ENCODE measurements around the gene RASA1.

RASA1 gene

DNA sequence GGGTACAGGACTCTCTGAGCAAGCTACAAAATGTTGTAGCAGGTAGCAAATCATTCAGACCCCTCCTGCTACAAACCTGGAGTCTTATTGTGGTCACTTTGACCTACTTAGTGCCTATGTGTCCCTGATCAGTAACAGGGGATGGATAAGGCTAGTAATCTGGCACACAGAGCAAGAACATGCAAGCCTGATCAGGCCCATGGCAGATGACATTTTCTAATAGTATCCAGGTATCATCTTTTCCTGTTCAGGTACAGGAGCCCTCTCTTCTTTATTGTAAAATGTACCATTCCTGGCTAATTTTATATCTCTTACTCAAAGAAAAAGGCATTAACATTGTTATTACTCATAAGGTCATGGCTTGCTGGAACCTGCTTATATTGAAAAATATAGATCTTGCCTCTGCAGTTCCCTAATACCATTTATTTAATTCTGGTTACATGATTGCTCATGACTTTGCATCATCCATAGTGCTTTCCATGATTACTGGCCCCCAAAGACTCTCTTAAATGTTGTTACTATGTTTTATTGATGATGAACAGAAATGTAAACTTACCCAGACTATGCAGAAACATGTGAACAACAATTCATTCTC is 163.3 kb downstream of the RASA1 start:
- FAIRE-seq, result no peak
- TF ChIP-seq, protein P1, sequence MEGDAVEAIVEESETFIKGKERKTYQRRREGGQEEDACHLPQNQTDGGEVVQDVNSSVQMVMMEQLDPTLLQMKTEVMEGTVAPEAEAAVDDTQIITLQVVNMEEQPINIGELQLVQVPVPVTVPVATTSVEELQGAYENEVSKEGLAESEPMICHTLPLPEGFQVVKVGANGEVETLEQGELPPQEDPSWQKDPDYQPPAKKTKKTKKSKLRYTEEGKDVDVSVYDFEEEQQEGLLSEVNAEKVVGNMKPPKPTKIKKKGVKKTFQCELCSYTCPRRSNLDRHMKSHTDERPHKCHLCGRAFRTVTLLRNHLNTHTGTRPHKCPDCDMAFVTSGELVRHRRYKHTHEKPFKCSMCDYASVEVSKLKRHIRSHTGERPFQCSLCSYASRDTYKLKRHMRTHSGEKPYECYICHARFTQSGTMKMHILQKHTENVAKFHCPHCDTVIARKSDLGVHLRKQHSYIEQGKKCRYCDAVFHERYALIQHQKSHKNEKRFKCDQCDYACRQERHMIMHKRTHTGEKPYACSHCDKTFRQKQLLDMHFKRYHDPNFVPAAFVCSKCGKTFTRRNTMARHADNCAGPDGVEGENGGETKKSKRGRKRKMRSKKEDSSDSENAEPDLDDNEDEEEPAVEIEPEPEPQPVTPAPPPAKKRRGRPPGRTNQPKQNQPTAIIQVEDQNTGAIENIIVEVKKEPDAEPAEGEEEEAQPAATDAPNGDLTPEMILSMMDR (IDR thresholded peaks at IDR 0.05; ENCODE audit: insufficient read depth, missing control alignments), result no peak
- no peak for DNase-seq (ENCODE audit: insufficient read length, low spot score)

DNA sequence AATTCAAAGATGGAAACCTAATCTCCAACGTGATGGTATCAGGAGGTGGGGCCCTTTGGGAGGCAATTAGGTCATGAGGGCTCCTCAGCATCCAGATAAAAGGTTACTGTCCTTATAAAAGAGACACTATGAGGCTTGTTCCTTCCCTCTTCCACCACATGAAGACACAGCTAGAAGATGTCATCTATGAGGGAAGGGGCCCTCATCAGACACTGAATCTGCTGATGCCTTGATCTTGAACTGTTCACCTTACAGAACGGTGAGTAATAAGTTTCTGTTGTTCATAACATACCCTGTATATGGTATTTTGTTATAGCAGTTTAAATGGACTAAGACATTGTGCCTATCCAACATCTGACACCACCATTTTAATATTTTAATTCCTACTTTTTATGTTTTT is 164.8 kb downstream of the RASA1 start:
- FAIRE-seq (no peak), DNase-seq (ENCODE audit: insufficient read length, low spot score) (no peak)
- TF ChIP-seq, protein P1 (IDR thresholded peaks at IDR 0.05; ENCODE audit: insufficient read depth, missing control alignments), result no peak

DNA sequence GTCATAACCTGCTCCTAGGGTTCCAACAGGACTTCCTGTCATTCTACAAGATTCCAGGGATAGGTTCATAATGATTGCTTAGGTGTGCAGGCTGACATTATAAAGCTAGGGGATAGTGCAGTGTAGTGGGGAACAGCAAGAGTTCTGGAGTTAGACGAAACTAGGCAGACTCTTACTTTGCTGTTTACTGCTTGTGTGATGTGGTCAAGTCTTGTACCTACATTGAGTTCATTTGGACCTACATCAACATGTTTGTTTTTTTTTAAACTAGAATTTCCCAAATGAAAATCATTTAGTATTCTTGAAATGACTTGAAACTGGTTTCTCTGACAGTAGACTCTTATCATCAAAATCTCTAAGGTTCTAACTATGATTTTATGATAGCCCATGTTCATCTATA is 166.3 kb downstream of the RASA1 start:
- FAIRE-seq, result no peak
- TF ChIP-seq, protein P1 (IDR thresholded peaks at IDR 0.05; ENCODE audit: insufficient read depth, missing control alignments), result no peak
- no peak for DNase-seq (ENCODE audit: insufficient read length, low spot score)

DNA sequence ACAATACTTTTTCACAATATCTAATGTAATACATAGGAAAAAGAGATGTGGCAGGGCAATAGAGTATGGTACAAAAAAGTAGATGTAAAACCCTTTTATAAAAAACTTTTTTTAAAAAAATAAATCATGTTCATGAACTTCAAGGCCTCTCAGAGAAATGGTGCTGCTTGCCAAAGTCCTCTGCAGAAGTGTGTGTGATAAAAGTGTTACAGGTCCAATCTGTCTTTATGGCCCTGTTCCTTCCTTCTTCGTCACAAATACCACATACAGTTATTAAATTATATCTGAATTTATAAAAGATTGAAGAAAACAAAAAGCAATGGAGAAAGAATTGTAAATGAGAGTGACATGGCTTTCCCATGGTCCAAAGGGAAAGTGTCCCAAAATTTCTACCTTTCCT is 166.8 kb downstream of the RASA1 start:
- TF ChIP-seq, protein P1 (IDR thresholded peaks at IDR 0.05; ENCODE audit: insufficient read depth, missing control alignments), result no peak
- no peak for DNase-seq (ENCODE audit: insufficient read length, low spot score)
- FAIRE-seq, result no peak

DNA sequence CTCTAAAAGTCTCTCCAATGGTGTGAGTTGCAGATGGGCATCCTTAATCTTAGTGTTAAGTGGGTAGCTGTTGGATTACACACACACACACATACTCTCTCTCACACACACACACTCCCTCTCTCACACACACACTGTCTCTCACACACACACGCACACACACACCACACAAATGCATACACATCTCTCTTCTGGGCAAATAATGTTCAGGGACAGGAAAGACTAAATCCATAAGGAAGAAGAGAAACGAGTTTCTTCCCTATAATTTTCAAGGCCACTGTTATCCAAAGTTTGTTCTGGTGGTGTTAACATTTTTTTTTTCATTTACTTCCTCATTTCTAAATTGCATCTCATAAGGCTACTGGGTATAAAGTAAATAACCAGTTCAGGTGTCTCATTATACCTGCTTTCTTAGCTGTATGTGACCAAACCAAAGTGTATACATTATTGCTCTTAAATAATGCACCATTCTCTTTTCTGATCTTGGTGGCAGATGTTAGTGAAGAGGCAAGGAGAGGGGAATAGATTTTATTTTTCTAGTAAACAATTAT is 167.5 kb downstream of the RASA1 start:
- no peak for FAIRE-seq
- TF ChIP-seq, protein P1 (IDR thresholded peaks at IDR 0.05; ENCODE audit: insufficient read depth, missing control alignments), result no peak
- no peak for DNase-seq (ENCODE audit: insufficient read length, low spot score)

DNA sequence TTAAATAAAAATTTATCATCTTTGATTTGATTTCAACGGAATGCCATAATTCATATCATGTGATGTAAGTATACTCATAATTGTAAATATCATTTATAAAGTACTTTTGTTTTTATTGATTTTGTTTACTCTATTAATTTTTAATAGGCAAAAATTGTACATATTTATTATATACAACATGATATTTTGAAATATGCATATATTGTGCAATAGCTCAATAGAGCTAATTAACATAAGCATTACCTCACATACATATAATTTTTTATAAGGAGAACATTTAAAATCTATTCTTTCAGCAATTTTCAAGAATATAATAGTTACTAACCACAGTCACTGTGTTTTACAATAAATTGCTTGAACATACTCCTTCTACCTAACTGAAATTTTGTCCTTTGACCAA is 170.0 kb downstream of the RASA1 start:
- FAIRE-seq (no peak), DNase-seq (ENCODE audit: insufficient read length, low spot score) (no peak)
- TF ChIP-seq, protein P1 (IDR thresholded peaks at IDR 0.05; ENCODE audit: insufficient read depth, missing control alignments), result no peak

DNA sequence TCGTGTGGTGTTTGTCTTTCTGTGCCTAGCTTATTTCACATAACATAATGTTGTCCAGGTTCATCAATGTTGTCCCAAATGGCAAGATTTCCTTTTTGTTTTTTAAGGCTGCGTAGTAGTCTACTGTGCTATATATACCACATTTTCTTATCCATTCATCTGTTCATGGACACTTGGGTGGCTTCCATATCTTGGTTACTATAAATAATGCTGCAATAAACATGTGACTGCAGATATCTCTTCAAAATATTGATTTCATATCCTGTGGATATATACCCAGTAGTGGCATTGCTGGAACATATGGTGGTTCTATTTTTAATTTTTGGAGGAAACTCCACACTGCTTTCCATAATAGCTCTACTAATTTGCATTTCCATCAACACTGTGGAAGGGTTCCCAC is 170.5 kb downstream of the RASA1 start:
- DNase-seq (ENCODE audit: insufficient read length, low spot score) (no peak), FAIRE-seq (no peak)
- TF ChIP-seq, protein P1 (IDR thresholded peaks at IDR 0.05; ENCODE audit: insufficient read depth, missing control alignments), result no peak
